GM13977 (cell line): ENCODE data around the gene RFX7.
"Not testable (repeated sequence)": the region's sequence is repeated elsewhere in the genome, so short reads cannot be mapped to it uniquely, and the experiment has no call there.

Experiments
- DNase-seq: peaks from one replicate; pipeline ENCODE4 v3.0.0; 2012; ENCODE audit warnings: low spot score
- CTCF ChIP-seq: IDR thresholded peaks from 2 replicates; pipeline ENCODE4 v1.5.1; 2012; ENCODE audit warnings: mild to moderate bottlenecking, control low read depth; ENCODE audit not compliant: insufficient read depth; ENCODE audit errors: extremely low read depth, missing control alignments
- in situ Hi-C: fragments of 300-500 bp; cut with MboI; formaldehyde crosslinking; loops from one replicate; pipeline ENCODE4 v1.12.0; 2022; ENCODE audit warnings: low sequenced_read_pairs, low pct_unique_long_range_greater_than_20kb, mixed read lengths, inconsistent platforms; ENCODE audit not compliant: unreplicated experiment

RFX7 gene

GRCh38 chr15:56156877-56157276 lies 86.8 kb downstream of the RFX7 start:
- in situ Hi-C loops = no loop called here
- no peak for TF ChIP-seq CTCF

GRCh38 chr15:56155278-56155677 lies 88.4 kb downstream of the RFX7 start:
- in situ Hi-C loops, DNase-seq: not testable (repeated sequence)

More at GRCh38 chr15:56156877-56157276, 86.8 kb downstream of the RFX7 start:
- no peak for DNase-seq

- DNase-seq, in situ Hi-C loops: not testable (repeated sequence)
Measured at GRCh38 chr15:56154768-56155167, 88.9 kb downstream of the RFX7 start.

- DNase-seq = no peak
- in situ Hi-C loops = no loop called here
- TF ChIP-seq CTCF = no peak
Measured at GRCh38 chr15:56150204-56150603, 93.5 kb downstream of the RFX7 start.

- TF ChIP-seq CTCF = no peak
- in situ Hi-C loops = no loop called here
- no peak for DNase-seq
Measured at GRCh38 chr15:56148064-56148463, 95.6 kb downstream of the RFX7 start.

GRCh38 chr15:56146756-56147155 lies 96.9 kb downstream of the RFX7 start:
- no peak for DNase-seq
- no peak for TF ChIP-seq CTCF
- in situ Hi-C loops = no loop called here

- DNase-seq = no peak
- in situ Hi-C loops = no loop called here
- TF ChIP-seq CTCF = no peak
Measured at GRCh38 chr15:56128081-56128480, 115.6 kb downstream of the RFX7 start.

GRCh38 chr15:56126409-56126808 lies 117.3 kb downstream of the RFX7 start:
- TF ChIP-seq CTCF = no peak
- DNase-seq = no peak
- in situ Hi-C loops = no loop called here
